GM23338 (cell line): ENCODE measurements around the gene FANCD2OS. TPM values are rescaled to one million over a fixed set of nuclear protein-coding genes. Genes with fewer than 3 reads are reported as not detected.
A peak's percentile ranks its signal among the peaks of the same experiment; 100 is the strongest.

Experiments used
- ATAC-seq: fragments of 200-7000 bp; cut with Tn5 transposase; 3 replicates; pipeline ENCODE4 v1.9.1; 2020
- DNase-seq: peaks from one replicate; pipeline ENCODE4 v3.0.0-alpha.2; 2015; ENCODE audit warnings: low spot score
- H2AFZ ChIP-seq: fragments of 200-600 bp; sonication (generic); 2 replicates; pipeline ENCODE4 v1.8.0; 2016; ENCODE audit warnings: antibody characterized with exemption, mild to moderate bottlenecking, moderate library complexity
- H3F3A ChIP-seq: fragments of 200-600 bp; sonication (generic); replicated peaks from 2 replicates; pipeline ENCODE4 v1.8.0; 2017; ENCODE audit warnings: antibody characterized with exemption, mixed run types, low read depth
- H3K27ac ChIP-seq: fragments of 200-600 bp; sonication (generic); 2 replicates; pipeline ENCODE4 v1.6.1; 2016; ENCODE audit warnings: low read depth
- H3K27me3 ChIP-seq: fragments of 200-600 bp; sonication (generic); 2 replicates; pipeline ENCODE4 v1.8.0; 2016; ENCODE audit warnings: mild to moderate bottlenecking, mixed run types, moderate library complexity; ENCODE audit not compliant: insufficient read depth
- H3K36me3 ChIP-seq: fragments of 200-600 bp; sonication (generic); 2 replicates; pipeline ENCODE4 v1.8.0; 2016; ENCODE audit warnings: mild to moderate bottlenecking; ENCODE audit not compliant: insufficient read depth
- H3K4me1 ChIP-seq: fragments of 200-600 bp; sonication (generic); 2 replicates; pipeline ENCODE4 v1.8.0; 2016; ENCODE audit warnings: mild to moderate bottlenecking, moderate library complexity; ENCODE audit not compliant: insufficient read depth
- H3K4me2 ChIP-seq: fragments of 200-600 bp; sonication (generic); 2 replicates; pipeline ENCODE4 v1.7.1; 2017; ENCODE audit warnings: mixed run types
- H3K4me3 ChIP-seq: fragments of 200-600 bp; sonication (generic); 2 replicates; pipeline ENCODE4 v1.6.1; 2016; ENCODE audit warnings: mixed run types
- H3K79me2 ChIP-seq: fragments of 200-600 bp; sonication (generic); replicated peaks from 2 replicates; pipeline ENCODE4 v1.8.0; 2017; ENCODE audit warnings: mild to moderate bottlenecking; ENCODE audit not compliant: insufficient read depth
- H3K9me2 ChIP-seq: fragments of 200-600 bp; sonication (generic); 2 replicates; pipeline ENCODE4 v1.8.0; 2017; ENCODE audit not compliant: insufficient read depth
- H4K20me1 ChIP-seq: fragments of 200-600 bp; sonication (generic); replicated peaks from 2 replicates; pipeline ENCODE4 v1.8.0; 2017; ENCODE audit warnings: mild to moderate bottlenecking; ENCODE audit not compliant: insufficient read depth
- H3K27ac Mint-ChIP-seq: 2 replicates; pipeline ENCODE4 v1.8.0; 2020; ENCODE audit warnings: inconsistent platforms, mild to moderate bottlenecking, moderate library complexity, mixed read lengths
- H3K27me3 Mint-ChIP-seq: 3 replicates; pipeline ENCODE4 v1.8.0; 2022; ENCODE audit warnings: low read depth, mild to moderate bottlenecking, moderate library complexity, mixed read lengths, inconsistent platforms; ENCODE audit not compliant: insufficient read depth, poor library complexity
- H3K36me3 Mint-ChIP-seq: 3 replicates; pipeline ENCODE4 v1.8.0; 2021; ENCODE audit warnings: low read depth, mild to moderate bottlenecking, inconsistent platforms, moderate library complexity, mixed read lengths
- H3K4me1 Mint-ChIP-seq: 3 replicates; pipeline ENCODE4 v1.8.0; 2020; ENCODE audit warnings: mild to moderate bottlenecking, inconsistent platforms, mixed read lengths
- H3K4me3 Mint-ChIP-seq: 3 replicates; pipeline ENCODE4 v1.8.0; 2021; ENCODE audit warnings: moderate library complexity, mild to moderate bottlenecking, inconsistent platforms, mixed read lengths
- H3K9me3 Mint-ChIP-seq: 3 replicates; pipeline ENCODE4 v1.8.0; 2020; ENCODE audit warnings: moderate library complexity, mild to moderate bottlenecking, inconsistent platforms, mixed read lengths
- CREB1 ChIP-seq: fragments of 250-450 bp; sonication (Bioruptor Pico); IDR thresholded peaks from 2 replicates; pipeline ENCODE4 v1.5.0; 2020; ENCODE audit warnings: low read depth, mild to moderate bottlenecking, moderate library complexity
- EZH2 ChIP-seq: fragments of 200-600 bp; sonication (generic); IDR thresholded peaks from one replicate; pipeline ENCODE4 v1.8.0; 2017; ENCODE audit warnings: antibody characterized with exemption, mild to moderate bottlenecking, low read depth; ENCODE audit not compliant: unreplicated experiment
- EZH2phosphoT487 ChIP-seq: fragments of 200-600 bp; sonication (generic); IDR thresholded peaks from one replicate; pipeline ENCODE4 v1.8.1; 2018; ENCODE audit warnings: antibody characterized with exemption; ENCODE audit not compliant: unreplicated experiment
- JUNB ChIP-seq: IDR thresholded peaks from one replicate; pipeline ENCODE4 v1.6.1; 2016; ENCODE audit warnings: antibody characterized with exemption; ENCODE audit not compliant: unreplicated experiment
- NANOG ChIP-seq: IDR thresholded peaks from 2 replicates; pipeline ENCODE4 v1.6.1; 2016; ENCODE audit warnings: antibody characterized with exemption, borderline replicate concordance
- POLR2AphosphoS5 ChIP-seq: IDR thresholded peaks from 2 replicates; pipeline ENCODE4 v1.6.1; 2016; ENCODE audit warnings: antibody characterized with exemption, low read depth
- REST ChIP-seq: IDR thresholded peaks from one replicate; pipeline ENCODE4 v1.6.1; 2018; ENCODE audit warnings: antibody characterized with exemption; ENCODE audit not compliant: unreplicated experiment
- STAT1 ChIP-seq: IDR thresholded peaks from one replicate; pipeline ENCODE4 v1.6.1; 2016; ENCODE audit warnings: antibody characterized with exemption; ENCODE audit not compliant: unreplicated experiment
- ZNF114 ChIP-seq: fragments of 250-450 bp; sonication (Bioruptor Pico); IDR thresholded peaks from 2 replicates; pipeline ENCODE4 v1.5.0; 2020; ENCODE audit warnings: mild to moderate bottlenecking, moderate library complexity
- ZNF331 ChIP-seq: fragments of 250-450 bp; sonication (Bioruptor Pico); IDR thresholded peaks from 2 replicates; pipeline ENCODE4 v1.5.0; 2020; ENCODE audit warnings: low read depth, mild to moderate bottlenecking, moderate library complexity
- ZNF462 ChIP-seq: fragments of 250-450 bp; sonication (Bioruptor Pico); IDR thresholded peaks from 2 replicates; pipeline ENCODE4 v1.5.0; 2020; ENCODE audit warnings: mild to moderate bottlenecking, moderate library complexity
- polyA plus RNA-seq: library from polyadenylated mRNA; unstranded; fragments of >200 nt; fragmentation: Nextera tagmentation; extraction: Ambion mirVana; gene quantifications from 2 replicates; pipeline ENCODE4 v1.2.1, GENCODE V29; 2016
- total RNA-seq: library from RNA; depleted of rRNA; stranded (reverse); fragments of >200 nt; shearing (Covaris generic); gene quantifications from 2 replicates; pipeline ENCODE4 v1.2.3, GENCODE V29; 2014
- TF ChIP-seq, protein P1 (sequence below), 2 experiments: fragments of 200-600 bp in 1 of 2; sonication (generic) in 1 of 2; conservative IDR thresholded peaks; 2 replicates each; pipeline versions ENCODE4 v1.5.1 to v1.6.1; 2016 to 2017; ENCODE audit warnings: antibody characterized with exemption in 2 of 2, low read depth in 2 of 2, mild to moderate bottlenecking in 2 of 2, moderate library complexity in 1 of 2
- TF ChIP-seq, protein P2 (sequence below): IDR thresholded peaks from 2 replicates; pipeline ENCODE4 v1.6.1; 2016; ENCODE audit warnings: antibody characterized with exemption

FANCD2OS gene
- total and polyA plus RNA-seq, 2 experiments from 2014 or later: 0.94 TPM; not detected in 1

- H3K27me3 Mint-ChIP-seq: no peaks in the 10 kb centered on the region
- no peak for TF ChIP-seq REST
- TF ChIP-seq POLR2AphosphoS5: no peak
- TF ChIP-seq EZH2phosphoT487: no peak
- no peak for TF ChIP-seq ZNF114 (CRISPR knock-in tag)
- TF ChIP-seq EZH2: no peak
- no peak for TF ChIP-seq ZNF331
- no peak for TF ChIP-seq STAT1
- no peak for TF ChIP-seq ZNF462 (CRISPR knock-in tag)
- no peak for TF ChIP-seq JUNB
- TF ChIP-seq NANOG: no peak
- TF ChIP-seq, protein P1, sequence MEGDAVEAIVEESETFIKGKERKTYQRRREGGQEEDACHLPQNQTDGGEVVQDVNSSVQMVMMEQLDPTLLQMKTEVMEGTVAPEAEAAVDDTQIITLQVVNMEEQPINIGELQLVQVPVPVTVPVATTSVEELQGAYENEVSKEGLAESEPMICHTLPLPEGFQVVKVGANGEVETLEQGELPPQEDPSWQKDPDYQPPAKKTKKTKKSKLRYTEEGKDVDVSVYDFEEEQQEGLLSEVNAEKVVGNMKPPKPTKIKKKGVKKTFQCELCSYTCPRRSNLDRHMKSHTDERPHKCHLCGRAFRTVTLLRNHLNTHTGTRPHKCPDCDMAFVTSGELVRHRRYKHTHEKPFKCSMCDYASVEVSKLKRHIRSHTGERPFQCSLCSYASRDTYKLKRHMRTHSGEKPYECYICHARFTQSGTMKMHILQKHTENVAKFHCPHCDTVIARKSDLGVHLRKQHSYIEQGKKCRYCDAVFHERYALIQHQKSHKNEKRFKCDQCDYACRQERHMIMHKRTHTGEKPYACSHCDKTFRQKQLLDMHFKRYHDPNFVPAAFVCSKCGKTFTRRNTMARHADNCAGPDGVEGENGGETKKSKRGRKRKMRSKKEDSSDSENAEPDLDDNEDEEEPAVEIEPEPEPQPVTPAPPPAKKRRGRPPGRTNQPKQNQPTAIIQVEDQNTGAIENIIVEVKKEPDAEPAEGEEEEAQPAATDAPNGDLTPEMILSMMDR (conservative IDR thresholded peaks at IDR 0.05; ENCODE audit: low read depth in 2 of 2): no peak
- no peak for TF ChIP-seq CREB1 (CRISPR knock-in tag)
- TF ChIP-seq, protein P2, sequence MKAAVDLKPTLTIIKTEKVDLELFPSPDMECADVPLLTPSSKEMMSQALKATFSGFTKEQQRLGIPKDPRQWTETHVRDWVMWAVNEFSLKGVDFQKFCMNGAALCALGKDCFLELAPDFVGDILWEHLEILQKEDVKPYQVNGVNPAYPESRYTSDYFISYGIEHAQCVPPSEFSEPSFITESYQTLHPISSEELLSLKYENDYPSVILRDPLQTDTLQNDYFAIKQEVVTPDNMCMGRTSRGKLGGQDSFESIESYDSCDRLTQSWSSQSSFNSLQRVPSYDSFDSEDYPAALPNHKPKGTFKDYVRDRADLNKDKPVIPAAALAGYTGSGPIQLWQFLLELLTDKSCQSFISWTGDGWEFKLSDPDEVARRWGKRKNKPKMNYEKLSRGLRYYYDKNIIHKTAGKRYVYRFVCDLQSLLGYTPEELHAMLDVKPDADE: no peak
- ATAC-seq: no peak
- no peaks in the 10 kb centered on the region for H3K9me3 Mint-ChIP-seq
- H3K4me1 Mint-ChIP-seq: no peaks in the 10 kb centered on the region
- peaks cover 38% of the 10 kb centered on the region for H3K36me3 ChIP-seq
- H3K79me2 ChIP-seq: peaks cover 39% of the 10 kb centered on the region
- DNase-seq: no peak
- no peak overlapping the region for H2AFZ ChIP-seq
- H3K36me3 Mint-ChIP-seq: peaks cover 64% of the 10 kb centered on the region
- H3K4me1 ChIP-seq: no peaks in the 10 kb centered on the region
- H3K27ac Mint-ChIP-seq: peak overlapping the region; percentile 18; the same call in 1 of the 2 replicates
- H3K27me3 ChIP-seq: no peaks in the 10 kb centered on the region
- no peak overlapping the region for H3K4me3 Mint-ChIP-seq
- no peaks in the 10 kb centered on the region for H3K9me2 ChIP-seq
- no peak overlapping the region for H3K27ac ChIP-seq
- H4K20me1 ChIP-seq: peaks cover 13% of the 10 kb centered on the region
- no peak overlapping the region for H3K4me2 ChIP-seq
- H3K4me3 ChIP-seq: no peak overlapping the region
- no peaks in the 10 kb centered on the region for H3F3A ChIP-seq
Measured at GRCh38 chr3:10149226-10149625, 41.2 kb upstream of the FANCD2OS start.
